ENCODE data around the gene CCDC33.

GRCh38 chr15:74215958-74216357 is 20.2 kb upstream of the CCDC33 start:
- no peak for TF ChIP-seq CTCF (IDR thresholded peaks at IDR 0.05)
- TF ChIP-seq POLR2AphosphoS5 (IDR thresholded peaks at IDR 0.05; ENCODE audit: low read depth, low read length): no peak
- no peak for TF ChIP-seq REST (IDR thresholded peaks at IDR 0.05; ENCODE audit: insufficient read depth in 1 of 2, low read depth in 2 of 2, low read length in 1 of 2)

Measured in Panc1 (cell line).